ENCODE data around the gene KRABD2.

The KRABD2 gene

DNA sequence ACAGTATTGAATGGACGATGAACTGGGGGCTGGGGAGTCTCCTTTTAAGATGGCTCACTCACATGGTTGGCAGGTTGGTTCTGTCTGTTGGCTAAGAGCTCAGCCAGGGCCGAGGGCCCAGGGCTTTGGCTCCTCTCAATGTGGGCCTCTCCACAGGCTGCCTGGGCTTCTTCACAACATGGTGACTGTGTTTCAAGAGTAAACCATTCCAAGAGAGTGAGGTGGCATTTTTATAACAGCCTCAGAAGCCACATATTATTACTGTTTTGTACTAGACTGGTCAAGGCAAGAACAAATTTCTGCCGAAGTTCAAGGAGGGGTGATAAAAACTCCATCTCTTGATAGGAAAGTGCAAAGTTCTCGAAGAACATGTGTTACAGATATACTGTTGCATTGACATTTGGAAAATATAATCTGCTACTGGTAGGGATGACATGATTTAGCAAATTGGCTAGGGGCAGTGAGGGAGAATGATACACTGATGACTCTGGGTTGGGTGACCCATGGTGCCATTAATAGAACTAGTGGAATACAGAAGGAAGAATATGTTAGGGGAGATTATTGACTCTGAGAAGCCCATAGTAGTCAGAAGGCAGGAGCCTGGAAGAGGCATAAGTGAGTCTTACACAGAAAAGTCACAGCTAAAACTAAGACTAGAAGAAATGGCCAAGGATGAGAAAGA, 13.7 kb downstream of the KRABD2 start:
- no peak for TF ChIP-seq EZH2phosphoT487 (IDR thresholded peaks at IDR 0.05; ENCODE audit: borderline replicate concordance, low read depth, low read length)
- TF ChIP-seq, protein P1, sequence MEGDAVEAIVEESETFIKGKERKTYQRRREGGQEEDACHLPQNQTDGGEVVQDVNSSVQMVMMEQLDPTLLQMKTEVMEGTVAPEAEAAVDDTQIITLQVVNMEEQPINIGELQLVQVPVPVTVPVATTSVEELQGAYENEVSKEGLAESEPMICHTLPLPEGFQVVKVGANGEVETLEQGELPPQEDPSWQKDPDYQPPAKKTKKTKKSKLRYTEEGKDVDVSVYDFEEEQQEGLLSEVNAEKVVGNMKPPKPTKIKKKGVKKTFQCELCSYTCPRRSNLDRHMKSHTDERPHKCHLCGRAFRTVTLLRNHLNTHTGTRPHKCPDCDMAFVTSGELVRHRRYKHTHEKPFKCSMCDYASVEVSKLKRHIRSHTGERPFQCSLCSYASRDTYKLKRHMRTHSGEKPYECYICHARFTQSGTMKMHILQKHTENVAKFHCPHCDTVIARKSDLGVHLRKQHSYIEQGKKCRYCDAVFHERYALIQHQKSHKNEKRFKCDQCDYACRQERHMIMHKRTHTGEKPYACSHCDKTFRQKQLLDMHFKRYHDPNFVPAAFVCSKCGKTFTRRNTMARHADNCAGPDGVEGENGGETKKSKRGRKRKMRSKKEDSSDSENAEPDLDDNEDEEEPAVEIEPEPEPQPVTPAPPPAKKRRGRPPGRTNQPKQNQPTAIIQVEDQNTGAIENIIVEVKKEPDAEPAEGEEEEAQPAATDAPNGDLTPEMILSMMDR (conservative IDR thresholded peaks at IDR 0.05; ENCODE audit: low read length) = no peak
- Histone ChIP-seq H3K9me3 (ENCODE audit: low read length) (no peaks in the 10 kb centered on the region), H3K79me2 (ENCODE audit: insufficient read depth, low read depth, low read length) (no peaks in the 10 kb centered on the region), H3K27ac (ENCODE audit: low read depth, low read length, poor library complexity, severe bottlenecking) (no peak overlapping the region), H3K4me3 (ENCODE audit: low read depth, low read length, poor library complexity, severe bottlenecking) (no peak overlapping the region), H3K4me2 (ENCODE audit: low read length) (no peak overlapping the region), H3K4me1 (ENCODE audit: insufficient read depth, low read length, poor library complexity, severe bottlenecking) (no peaks in the 10 kb centered on the region), H4K20me1 (ENCODE audit: insufficient read depth, low read length) (no peaks in the 10 kb centered on the region), H3K36me3 (ENCODE audit: insufficient read depth, low read length) (no peaks in the 10 kb centered on the region), H2AFZ (ENCODE audit: low read length) (no peak overlapping the region), H3K9me2 (ENCODE audit: insufficient read depth, low read length) (no peaks in the 10 kb centered on the region)
- no peak for DNase-seq (ENCODE audit: low spot score)
- POLR2A ChIA-PET = interaction anchor here (1.2 kb wide), 1 partner anchor 25 kb away, joined by 4 read pairs; no protein-coding TSS in a partner anchor
- CTCF ChIA-PET (ENCODE audit: unreplicated experiment) = no interaction called here
- BruUV-seq (replicated peaks) = no TSS peak
- intact Hi-C loops (cut with micrococcal nuclease; ENCODE audit: unreplicated experiment) = loop anchor here (5.0 kb wide), 1 partner anchor 50 kb away; the partner anchor contains the start of gene ARHGEF15

DNA sequence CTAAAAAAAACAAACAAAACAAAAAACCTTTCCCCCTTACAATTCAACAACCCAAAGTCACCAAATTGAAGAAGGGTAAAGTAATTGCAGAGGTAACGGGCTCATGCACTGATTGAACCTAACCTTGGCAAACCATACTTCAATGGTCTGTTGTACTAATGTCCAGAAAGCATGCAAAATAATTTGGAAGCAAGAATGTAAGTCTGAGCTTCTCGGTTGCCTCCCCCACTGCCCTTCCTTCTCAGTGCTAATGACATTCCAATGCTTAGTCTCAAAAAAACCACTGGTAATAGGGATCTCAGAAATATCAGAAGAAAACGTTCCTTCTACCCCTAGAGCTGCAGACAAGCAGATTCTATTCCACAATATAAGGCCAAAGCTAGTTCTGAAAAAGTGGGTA, 15.8 kb downstream of the KRABD2 start:
- H2AFZ ChIP-seq (ENCODE audit: low read length) = peak overlapping the region; percentile 79
- POLR2A ChIA-PET = interaction anchor here (0.7 to 1.6 kb wide), 3 partner anchors 65 to 1316 kb away, joined by 3 read pairs; no protein-coding TSS in a partner anchor

More for the DNA sequence above, 15.8 kb downstream of the KRABD2 start:
- H3K4me2 ChIP-seq (ENCODE audit: low read length) = no peak overlapping the region
- TF ChIP-seq EZH2phosphoT487 (IDR thresholded peaks at IDR 0.05; ENCODE audit: borderline replicate concordance, low read depth, low read length) = no peak
- TF ChIP-seq, protein P1 (conservative IDR thresholded peaks at IDR 0.05; ENCODE audit: low read length) = no peak
- no peaks in the 10 kb centered on the region for H3K9me3 ChIP-seq (ENCODE audit: low read length)
- H3K9me2 ChIP-seq (ENCODE audit: insufficient read depth, low read length) = no peaks in the 10 kb centered on the region
- no TSS peak for BruUV-seq (replicated peaks)
- intact Hi-C loops (cut with micrococcal nuclease; ENCODE audit: unreplicated experiment) = loop anchor here (5.0 kb wide), 1 partner anchor 48 kb away; the partner anchor contains the start of gene ARHGEF15
- DNase-seq (ENCODE audit: low spot score) = no peak
- H4K20me1 ChIP-seq (ENCODE audit: insufficient read depth, low read length) = no peaks in the 10 kb centered on the region
- H3K4me3 ChIP-seq (ENCODE audit: low read depth, low read length, poor library complexity, severe bottlenecking) = no peak overlapping the region
- H3K4me1 ChIP-seq (ENCODE audit: insufficient read depth, low read length, poor library complexity, severe bottlenecking) = no peaks in the 10 kb centered on the region
- no peak overlapping the region for H3K27ac ChIP-seq (ENCODE audit: low read depth, low read length, poor library complexity, severe bottlenecking)
- no peaks in the 10 kb centered on the region for H3K79me2 ChIP-seq (ENCODE audit: insufficient read depth, low read depth, low read length)
- CTCF ChIA-PET (ENCODE audit: unreplicated experiment) = no interaction called here
- no peaks in the 10 kb centered on the region for H3K36me3 ChIP-seq (ENCODE audit: insufficient read depth, low read length)

Measured in OCI-LY7 (cell line).